K562 treated with DMSO at 1 percent for 48 hours (cell line): ENCODE data around the gene CCDC106. TPM values are rescaled to one million over a fixed set of nuclear protein-coding genes. Genes with fewer than 3 reads are reported as not detected.

ENCODE experiments used
- total RNA-seq: library from RNA; unstranded; fragments of 300-600 nt; gene quantifications from 2 replicates; pipeline ENCODE4 v1.2.3, GENCODE V29; 2022; ENCODE audit warnings: low replicate concordance; ENCODE audit errors: extremely low read depth

The CCDC106 gene
- total RNA-seq = not detected in 2 replicates

DNA sequence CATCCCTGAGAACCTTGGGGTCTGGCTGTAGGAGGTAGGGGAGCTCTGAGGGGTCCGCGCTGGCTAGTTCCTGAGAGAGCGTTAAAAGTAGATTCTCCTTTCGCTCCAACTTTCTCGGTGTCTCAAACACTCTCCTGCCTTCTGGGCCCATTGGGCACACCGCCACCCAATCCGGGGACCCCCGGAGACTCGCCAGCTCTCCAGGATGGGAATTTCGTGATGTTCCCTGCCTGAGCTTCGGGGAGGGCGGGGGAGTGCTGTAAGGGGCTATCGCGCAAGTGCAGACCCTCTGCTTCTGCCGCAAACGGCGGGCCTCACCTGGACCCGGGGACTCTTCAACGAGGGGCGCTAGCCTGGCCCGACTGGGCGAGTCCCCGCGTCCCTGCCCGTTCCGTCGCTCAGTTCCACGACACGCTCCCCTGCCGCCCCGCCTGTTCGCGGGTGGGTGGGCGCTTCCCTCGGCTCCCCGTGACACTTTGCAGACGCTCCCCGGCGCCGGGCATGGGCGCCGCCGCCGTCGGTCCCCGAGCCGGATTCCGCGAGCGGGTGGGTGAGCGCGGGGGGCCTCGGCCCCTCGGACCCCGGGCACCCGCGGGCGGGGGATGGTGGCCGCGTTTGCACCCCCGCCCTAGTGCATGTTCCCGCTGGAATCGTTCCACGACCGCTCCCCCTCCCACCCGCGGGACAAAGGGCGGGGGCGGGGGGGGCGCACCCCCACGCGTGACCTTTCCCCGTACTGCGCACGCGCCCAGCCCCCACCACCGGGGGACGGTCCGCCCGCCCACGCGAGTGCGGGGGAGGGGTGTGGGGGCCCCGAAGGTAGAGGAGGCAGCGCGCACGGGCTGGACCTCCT, at the start of gene CCDC106:
TSS of gene CCDC106 (plus strand) at position 481 of the 853 bp plus-strand sequence. CDS start 835 bp downstream, outside the sequence.

DNA sequence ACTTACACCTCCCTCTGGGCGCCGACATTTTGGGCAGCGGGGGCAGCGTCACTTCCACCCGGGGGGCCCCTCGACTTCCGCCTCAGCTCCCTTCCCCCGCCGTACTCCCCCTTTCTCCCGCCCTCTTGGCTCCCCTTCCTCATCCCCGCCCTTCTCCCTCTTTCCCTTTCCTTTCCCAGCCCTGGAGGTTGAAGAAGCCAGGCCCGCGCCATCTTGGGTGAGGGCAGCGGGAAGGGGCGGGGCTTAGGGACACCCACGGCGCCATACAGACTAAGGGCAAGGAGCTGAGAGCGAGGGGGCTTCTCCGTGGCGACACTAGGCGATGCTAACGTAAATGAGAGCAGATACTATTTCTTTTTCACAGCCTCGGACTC, 48.6 kb upstream of the CCDC106 start, which contains the start of gene FIZ1:
TSS of gene FIZ1 (minus strand) at position 50 of the 374 bp plus-strand sequence. CDS start 1,652 bp downstream, outside the sequence.

DNA sequence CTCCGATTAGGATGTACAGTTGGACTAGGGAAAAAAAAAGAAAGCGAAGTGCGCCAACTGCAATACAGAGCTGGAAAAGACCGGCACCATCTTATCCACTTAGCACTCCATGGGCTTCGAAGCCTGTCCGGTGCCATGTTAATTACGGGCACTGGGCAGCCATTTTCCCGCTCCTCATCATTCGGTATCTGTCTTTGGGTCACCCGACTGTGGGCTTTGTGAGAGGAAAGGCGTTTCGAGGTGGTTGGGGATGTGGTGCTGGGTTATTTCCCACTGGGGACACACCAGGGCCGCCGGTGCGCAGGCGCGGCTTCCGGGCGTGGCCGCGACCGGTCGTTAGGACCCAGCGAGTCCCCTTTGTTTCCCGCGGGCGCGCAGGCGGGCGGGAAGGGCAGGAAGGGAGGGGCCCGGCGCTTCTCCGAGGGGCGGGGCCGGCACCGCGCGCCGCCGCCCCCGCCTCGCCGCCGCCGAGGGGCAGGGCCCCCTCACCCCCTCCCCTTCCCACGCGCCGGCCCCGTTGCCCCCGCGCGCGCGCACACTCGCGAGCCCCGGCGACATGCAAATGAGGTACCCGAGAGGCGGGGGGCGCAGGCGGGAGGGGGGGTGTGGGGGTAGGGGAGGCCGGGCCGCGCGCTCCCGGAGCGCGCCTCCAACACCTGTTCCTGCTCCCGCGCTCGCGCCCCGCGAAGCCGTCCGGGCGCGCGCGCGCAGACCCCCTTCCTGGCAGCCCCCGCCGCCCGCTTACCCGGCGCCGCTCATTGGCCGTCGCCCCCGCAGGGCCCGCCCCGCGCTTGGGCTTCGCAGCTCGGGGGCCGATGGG, 48.0 kb upstream of the CCDC106 start, which contains the start of gene ZNF524:
TSS of gene ZNF524 (plus strand) at position 447 of the 820 bp plus-strand sequence. CDS start 1,825 bp downstream, outside the sequence.

DNA sequence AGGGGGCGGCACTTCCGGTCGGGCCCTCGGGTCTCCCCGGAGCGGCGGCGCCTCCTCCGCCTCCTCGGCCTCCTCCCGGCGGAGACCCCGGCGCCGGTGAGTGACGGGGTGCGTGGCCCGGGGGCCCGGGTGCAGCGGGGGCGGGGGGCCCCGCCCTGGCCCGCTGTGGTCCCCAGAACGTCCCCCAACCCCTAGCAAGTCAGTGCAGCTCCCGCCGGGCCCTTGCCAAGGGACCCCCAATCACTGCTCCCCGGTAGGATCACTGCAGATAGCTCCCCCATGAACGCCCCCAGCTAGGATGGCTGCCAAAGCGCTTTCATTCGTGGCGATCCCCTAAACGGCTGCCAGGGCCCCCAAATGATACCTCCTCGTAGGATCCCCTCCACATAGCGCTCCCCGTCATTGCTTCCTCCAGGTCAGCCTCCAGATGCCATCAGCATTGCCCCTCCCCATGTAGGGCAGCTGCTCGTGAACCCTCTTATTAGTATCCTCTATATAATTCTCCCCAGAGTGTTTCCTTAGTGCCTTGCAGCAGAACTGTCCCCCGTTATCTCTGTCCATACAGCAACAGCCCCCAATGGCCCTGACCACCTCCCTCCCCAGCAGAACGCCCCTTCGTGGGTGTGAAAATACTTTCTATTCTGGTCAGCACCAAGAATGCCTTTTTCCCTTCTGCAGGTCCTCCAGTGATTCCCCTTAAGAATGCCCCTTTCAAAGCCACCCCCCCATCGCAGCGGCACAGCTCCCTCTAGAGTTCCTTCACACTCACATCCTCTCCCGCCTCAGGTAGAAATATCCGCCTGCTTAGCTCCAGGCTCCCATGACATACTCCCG, 42.2 kb upstream of the CCDC106 start, which contains the start of gene ZNF865:
TSS of gene ZNF865 (plus strand) at position 11 of the 834 bp plus-strand sequence. CDS start 7,972 bp downstream, outside the sequence.

DNA sequence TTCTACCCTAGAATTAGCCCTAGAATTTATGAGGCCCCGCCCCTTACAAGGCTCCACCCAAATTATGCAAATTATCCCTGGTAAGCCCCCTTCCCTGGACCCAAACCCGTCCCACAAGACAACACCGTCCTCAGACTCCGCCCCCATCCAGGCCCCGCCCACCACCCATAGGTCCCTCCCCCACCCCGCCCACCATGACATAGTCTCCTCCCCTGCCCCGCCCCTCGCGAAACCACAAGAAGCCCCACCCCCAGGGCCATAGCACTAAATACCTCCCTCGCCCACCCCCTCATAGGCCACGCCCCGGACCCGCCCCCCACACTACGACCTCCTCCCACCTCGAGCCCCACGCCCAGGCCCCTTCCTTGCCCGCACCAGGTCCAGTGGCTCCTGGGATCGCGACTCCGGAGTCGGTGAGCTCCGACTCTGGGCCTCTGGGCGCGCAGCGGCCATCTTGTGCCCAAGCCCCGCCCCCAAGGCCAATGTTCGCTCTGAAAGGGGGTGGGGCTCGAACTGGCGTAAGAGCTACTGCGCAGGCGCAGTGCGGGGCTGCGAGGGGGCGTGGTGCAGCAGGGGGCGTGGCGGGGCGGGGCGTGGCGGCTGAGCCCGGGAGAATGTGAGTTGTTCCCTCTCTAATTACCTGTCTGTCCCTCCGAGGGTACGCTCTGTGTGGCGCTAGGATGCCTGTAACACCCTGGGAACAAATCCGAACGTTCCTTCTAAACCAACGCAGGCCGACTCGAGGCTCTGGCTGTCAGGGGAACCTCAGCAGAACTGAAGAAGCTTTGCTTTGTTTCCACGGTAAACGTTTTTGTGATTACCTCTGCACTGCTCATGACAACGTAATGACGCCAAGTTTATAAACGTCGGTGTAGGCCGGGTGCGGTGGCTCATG, 23.7 kb upstream of the CCDC106 start, which contains the start of gene ZNF784:
TSS of gene ZNF784 (minus strand) at position 458 of the 895 bp plus-strand sequence. CDS start at position 453, 5 bp downstream.

DNA sequence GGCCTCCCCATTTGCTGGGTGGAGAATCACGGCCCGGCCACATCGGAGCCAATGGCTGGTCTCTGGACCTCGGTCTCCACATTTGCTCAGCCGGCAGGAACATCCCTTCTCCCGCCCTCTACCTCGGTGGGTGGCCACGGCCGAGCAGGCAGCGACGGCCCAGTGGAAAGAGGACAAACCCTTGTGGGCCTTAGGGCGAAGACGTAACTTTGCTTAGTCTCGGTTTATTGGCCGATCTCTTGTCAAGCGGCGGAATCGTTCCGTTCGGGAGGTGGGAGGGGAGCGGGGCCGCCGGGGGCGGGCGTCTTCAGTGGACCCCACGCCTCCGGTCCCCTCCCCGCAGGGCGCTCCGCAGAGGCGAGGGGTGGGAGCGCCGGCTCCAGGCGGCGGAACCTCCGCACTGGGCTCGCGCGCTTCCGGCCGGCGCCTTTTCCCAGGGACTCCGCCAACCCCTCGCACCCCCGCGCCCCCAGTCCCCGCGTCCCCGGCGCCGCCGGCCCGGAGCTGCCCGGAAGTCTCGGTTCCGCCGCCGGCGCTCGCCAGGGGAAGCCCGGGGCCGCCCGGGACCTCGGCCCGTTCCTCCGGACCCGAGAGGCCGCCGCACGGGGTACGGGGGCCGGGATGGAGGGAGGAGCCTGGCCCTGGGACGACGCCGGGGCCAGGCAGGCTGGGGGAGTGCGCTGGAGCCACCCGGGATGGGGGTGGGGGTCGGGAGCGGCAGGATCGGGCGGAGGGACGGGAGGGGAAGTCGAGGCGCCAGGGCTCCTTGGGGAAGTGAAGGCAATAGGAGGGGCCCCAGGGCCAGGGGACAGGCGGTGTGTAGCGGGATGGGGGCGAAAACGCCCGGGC, 7.2 kb upstream of the CCDC106 start, which contains the start of gene ZNF580:
TSS of gene ZNF580 (plus strand) at position 426 of the 849 bp plus-strand sequence. CDS start 1,507 bp downstream, outside the sequence.

DNA sequence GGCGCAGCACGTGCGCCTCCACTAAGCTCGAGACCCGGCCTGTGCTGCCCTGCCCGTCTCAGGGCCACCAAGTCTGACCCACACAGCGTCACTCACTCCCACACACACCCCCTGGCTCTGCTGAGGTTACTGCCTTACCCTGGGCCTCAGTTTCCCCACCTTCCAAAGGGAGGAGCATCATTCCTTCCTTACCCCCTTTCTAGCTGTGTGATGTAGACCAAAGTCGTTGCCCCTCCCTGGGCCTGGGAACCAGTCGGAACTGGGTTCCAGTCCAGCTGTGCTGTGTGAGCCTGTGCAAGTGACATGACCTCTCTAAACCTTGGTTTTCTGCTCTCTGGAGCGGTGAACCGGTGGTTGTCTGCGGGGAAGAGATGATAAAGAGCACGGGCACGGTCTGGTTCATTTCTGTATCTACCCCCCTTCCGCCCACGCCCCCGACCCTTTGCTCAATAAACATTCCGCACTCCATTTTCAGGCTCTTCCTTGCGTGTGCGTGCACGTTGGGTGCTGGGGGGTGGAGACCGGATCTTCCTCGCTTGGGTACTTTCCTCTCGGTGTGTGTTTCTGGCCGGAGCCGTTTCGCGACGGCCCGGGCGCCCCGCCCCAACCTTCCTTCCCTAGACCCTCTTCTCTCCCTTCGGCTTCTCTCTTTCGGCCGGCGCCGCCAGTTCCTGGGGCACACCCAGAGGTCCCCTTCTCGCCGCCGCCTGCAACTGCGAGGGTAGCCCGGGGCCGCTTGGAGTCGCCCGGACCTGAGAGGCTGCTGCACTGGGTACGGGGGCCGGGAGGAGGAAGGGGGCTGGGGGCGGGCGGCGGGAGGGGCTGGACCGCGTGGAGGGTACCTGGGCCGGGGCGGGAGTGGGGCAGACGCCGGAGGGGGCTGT, 4.8 kb upstream of the CCDC106 start, which contains the start of gene ZNF581:
TSS of gene ZNF581 (plus strand) at position 647 of the 884 bp plus-strand sequence. CDS start 923 bp downstream, outside the sequence.

DNA sequence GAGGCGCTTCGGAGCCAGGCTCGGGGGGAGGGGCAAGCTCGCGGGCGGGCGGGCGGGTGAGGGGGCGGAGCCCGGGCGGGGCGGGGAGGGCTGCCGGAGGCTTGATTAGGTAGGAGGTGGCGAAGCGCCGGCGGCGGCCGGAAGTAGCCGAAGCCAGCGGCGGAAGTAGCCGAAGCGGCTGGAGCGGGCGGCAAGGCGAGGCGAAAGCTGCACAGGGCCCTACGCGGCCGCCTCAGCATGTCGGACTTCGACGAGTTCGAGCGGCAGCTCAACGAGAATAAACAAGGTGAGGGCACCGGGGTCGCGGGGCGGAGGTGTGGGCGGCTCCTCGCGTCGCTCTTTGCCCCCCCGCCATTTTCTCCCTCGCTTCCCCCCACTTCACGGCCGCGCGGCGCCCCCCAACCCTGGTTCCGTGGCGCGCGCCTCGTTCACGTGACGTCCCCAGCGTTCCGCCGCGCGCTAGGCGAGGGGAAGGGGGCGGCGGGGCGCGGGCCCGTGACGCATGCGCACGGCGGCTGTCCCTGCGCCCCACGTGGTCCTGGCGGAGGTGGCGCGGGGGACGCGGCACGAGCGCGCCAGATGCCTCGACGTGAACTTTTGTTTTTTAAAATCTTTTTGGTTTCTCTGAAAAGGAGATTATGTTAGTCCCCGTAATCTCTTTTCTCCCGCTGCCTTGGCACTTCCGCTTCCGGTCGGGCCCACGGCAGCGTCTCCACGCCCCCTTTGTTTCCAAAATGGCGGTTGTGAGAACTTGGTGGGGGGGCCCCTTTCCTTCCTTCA, 7.0 kb downstream of the CCDC106 start, which contains the start of gene U2AF2:
TSS of gene U2AF2 (plus strand) at position 168 of the 780 bp plus-strand sequence. CDS start at position 238, 70 bp downstream.

DNA sequence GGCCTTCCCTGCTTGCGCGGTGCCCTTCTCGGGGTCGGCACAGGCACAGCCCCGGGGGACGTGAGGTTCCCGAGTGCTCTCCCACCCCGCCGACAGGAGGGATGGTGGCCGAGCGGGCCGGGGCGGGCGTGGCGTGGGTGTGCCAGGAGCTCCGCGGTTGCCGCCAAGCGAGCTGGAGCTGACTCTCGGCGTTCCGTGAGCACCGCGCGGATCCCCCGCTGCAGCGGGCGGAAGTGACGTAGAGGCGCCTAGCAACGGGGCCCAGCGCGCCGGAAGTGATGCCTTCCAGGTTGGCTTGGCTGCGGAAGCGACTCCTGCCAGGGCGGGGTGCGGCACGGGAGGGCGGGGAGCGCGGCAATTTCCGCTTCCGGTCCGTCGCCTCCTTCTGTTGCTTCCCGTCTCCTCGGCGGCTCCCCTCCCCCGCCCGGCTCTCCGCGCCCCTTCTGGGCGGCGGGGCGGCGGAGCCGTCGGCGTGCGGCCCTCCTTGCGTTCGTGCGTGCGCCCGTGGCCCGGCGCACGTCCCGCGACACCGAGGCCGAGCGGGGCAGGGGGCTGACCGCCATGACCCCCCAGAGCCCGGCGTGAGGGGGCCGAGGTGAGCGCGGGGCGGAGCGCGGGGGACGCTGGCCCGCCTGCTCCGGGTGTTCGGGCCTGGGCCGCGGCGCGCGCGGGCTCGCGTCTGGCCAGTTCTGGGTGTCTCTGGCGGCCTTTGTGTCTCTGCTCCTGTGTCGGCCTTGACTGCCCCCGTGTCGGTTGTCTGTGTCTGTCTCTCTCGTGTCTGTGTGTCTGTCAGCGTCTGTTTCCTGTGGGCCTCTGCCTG, 27.0 kb downstream of the CCDC106 start, which contains the start of gene EPN1:
TSS of gene EPN1 (plus strand) at position 386 of the 820 bp plus-strand sequence. CDS start 3,402 bp downstream, outside the sequence.

Other genes starting within 250 kb of the CCDC106 start
- gene UBE2S, start 240.4 kb upstream of the CCDC106 start, total RNA-seq = 2,967 TPM in 1 of 2 replicates, not detected in the other
- not detected in 2 replicates for gene SHISA7, start 204.9 kb upstream of the CCDC106 start, total RNA-seq
- gene ISOC2, start 186.6 kb upstream of the CCDC106 start, total RNA-seq = not detected in 2 replicates
- gene C19orf85, start 183.5 kb upstream of the CCDC106 start, total RNA-seq = not detected in 2 replicates
- not detected in 2 replicates for gene ZNF628, start 171.6 kb upstream of the CCDC106 start, total RNA-seq
- gene NAT14, start 163.0 kb upstream of the CCDC106 start, total RNA-seq = not detected in 2 replicates
- not detected in 2 replicates for gene SSC5D, start 159.8 kb upstream of the CCDC106 start, total RNA-seq
- gene SBK2, start 111.1 kb upstream of the CCDC106 start, total RNA-seq = not detected in 2 replicates
- not detected in 2 replicates for gene SBK3, start 102.7 kb upstream of the CCDC106 start, total RNA-seq
- not detected in 2 replicates for gene ZNF579, start 67.4 kb upstream of the CCDC106 start, total RNA-seq
- not detected in 2 replicates for gene FIZ1, start 48.7 kb upstream of the CCDC106 start, total RNA-seq
- gene ZNF524, start 47.9 kb upstream of the CCDC106 start, total RNA-seq = not detected in 2 replicates
- not detected in 2 replicates for gene ZNF865, start 42.6 kb upstream of the CCDC106 start, total RNA-seq
- not detected in 2 replicates for gene ZNF784, start 23.6 kb upstream of the CCDC106 start, total RNA-seq
- gene ZNF580, start 7.2 kb upstream of the CCDC106 start, total RNA-seq = not detected in 2 replicates
- gene ZNF581, start 4.6 kb upstream of the CCDC106 start, total RNA-seq = not detected in 2 replicates
- gene U2AF2, start 6.8 kb downstream of the CCDC106 start, total RNA-seq = not detected in 2 replicates
- gene EPN1, start 27.0 kb downstream of the CCDC106 start, total RNA-seq = not detected in 2 replicates
- not detected in 2 replicates for gene NLRP9, start 90.2 kb downstream of the CCDC106 start, total RNA-seq
- gene RFPL4A, start 110.9 kb downstream of the CCDC106 start, total RNA-seq = not detected in 2 replicates
- not detected in 2 replicates for gene RFPL4AL1, start 120.9 kb downstream of the CCDC106 start, total RNA-seq
- not detected in 2 replicates for gene NLRP11, start 183.8 kb downstream of the CCDC106 start, total RNA-seq
- not detected in 2 replicates for gene NLRP4, start 188.3 kb downstream of the CCDC106 start, total RNA-seq